Astrocyte (in vitro differentiated cells and primary cell): ENCODE measurements around the gene C1orf174. TPM values are rescaled to one million over a fixed set of nuclear protein-coding genes. Genes with fewer than 3 reads are reported as not detected.

ENCODE experiments used
- DNase-seq: peaks from one replicate; pipeline ENCODE4 v3.0.0-alpha.2; 2010; ENCODE audit warnings: low read depth
- FAIRE-seq: peaks from 2 replicates; lab custom pipeline; 2011; peaks lifted over from hg19 to GRCh38; lab: Jason Lieb, UNC
- H2AFZ ChIP-seq: 2 replicates; pipeline ENCODE4 v1.6.0; 2012; ENCODE audit warnings: low read depth, low read length, inconsistent platforms
- H3K27ac ChIP-seq: 2 replicates; pipeline ENCODE4 v1.5.1; 2011; ENCODE audit warnings: low read depth, low read length, inconsistent platforms
- H3K27me3 ChIP-seq: 2 replicates; pipeline ENCODE4 v1.6.0; 2011; ENCODE audit warnings: low read length, inconsistent platforms; ENCODE audit not compliant: insufficient read depth
- H3K36me3 ChIP-seq: 2 replicates; pipeline ENCODE4 v1.5.1; 2011; ENCODE audit warnings: low read length, inconsistent platforms; ENCODE audit not compliant: insufficient read depth
- H3K4me1 ChIP-seq: 2 replicates; pipeline ENCODE4 v1.5.1; 2011; ENCODE audit warnings: low read length, inconsistent platforms; ENCODE audit not compliant: insufficient read depth
- H3K4me2 ChIP-seq: 2 replicates; pipeline ENCODE4 v1.6.0; 2012; ENCODE audit warnings: low read length, inconsistent platforms
- H3K4me3 ChIP-seq: 2 replicates; pipeline ENCODE4 v1.5.1; 2011; ENCODE audit warnings: low read depth, mild to moderate bottlenecking, low read length, inconsistent platforms; ENCODE audit not compliant: insufficient read depth
- H3K79me2 ChIP-seq: 2 replicates; pipeline ENCODE4 v1.6.0; 2012; ENCODE audit warnings: mild to moderate bottlenecking, low read length, inconsistent platforms; ENCODE audit not compliant: insufficient read depth
- H3K9ac ChIP-seq: 2 replicates; pipeline ENCODE4 v1.6.0; 2012; ENCODE audit warnings: mild to moderate bottlenecking, low read length, inconsistent platforms
- H3K9me3 ChIP-seq: 2 replicates; pipeline ENCODE4 v1.5.1; 2012; ENCODE audit warnings: low read depth, mild to moderate bottlenecking, low read length, inconsistent platforms; ENCODE audit not compliant: insufficient read depth
- H4K20me1 ChIP-seq: 2 replicates; pipeline ENCODE4 v1.6.0; 2012; ENCODE audit warnings: low read length, inconsistent platforms; ENCODE audit not compliant: insufficient read depth
- H3K27ac Mint-ChIP-seq: one replicate; pipeline ENCODE4 v1.8.0; 2021; ENCODE audit warnings: mild to moderate bottlenecking, mixed read lengths; ENCODE audit not compliant: unreplicated experiment
- H3K27me3 Mint-ChIP-seq: one replicate; pipeline ENCODE4 v1.8.0; 2021; ENCODE audit warnings: low read depth, mixed read lengths; ENCODE audit not compliant: unreplicated experiment
- H3K36me3 Mint-ChIP-seq: one replicate; pipeline ENCODE4 v1.8.0; 2021; ENCODE audit warnings: low read depth, mixed read lengths; ENCODE audit not compliant: unreplicated experiment
- H3K4me1 Mint-ChIP-seq: one replicate; pipeline ENCODE4 v1.8.0; 2021; ENCODE audit warnings: low read depth, mixed read lengths; ENCODE audit not compliant: unreplicated experiment
- H3K4me3 Mint-ChIP-seq: one replicate; pipeline ENCODE4 v1.8.0; 2021; ENCODE audit warnings: mild to moderate bottlenecking, moderate library complexity, mixed read lengths; ENCODE audit not compliant: unreplicated experiment
- H3K9me3 Mint-ChIP-seq: one replicate; pipeline ENCODE4 v1.8.0; 2021; ENCODE audit warnings: mild to moderate bottlenecking, mixed read lengths; ENCODE audit not compliant: unreplicated experiment
- EZH2 ChIP-seq: IDR thresholded peaks from 2 replicates; pipeline ENCODE4 v1.6.1; 2012; ENCODE audit warnings: mild to moderate bottlenecking, low read length, inconsistent platforms; ENCODE audit not compliant: insufficient read depth
- total RNA-seq: library from RNA; stranded (reverse); gene quantifications from 2 replicates; pipeline ENCODE4 v1.2.1, GENCODE V29; 2021
- TF ChIP-seq, protein P1 (sequence below): IDR thresholded peaks from 2 replicates; pipeline ENCODE4 v1.5.1; 2011; ENCODE audit warnings: low read depth, mild to moderate bottlenecking, inconsistent platforms, low read length, moderate library complexity; ENCODE audit not compliant: insufficient read depth

C1orf174 gene
- total RNA-seq, 1 donor from 2014 or later = 26.1 TPM

DNA sequence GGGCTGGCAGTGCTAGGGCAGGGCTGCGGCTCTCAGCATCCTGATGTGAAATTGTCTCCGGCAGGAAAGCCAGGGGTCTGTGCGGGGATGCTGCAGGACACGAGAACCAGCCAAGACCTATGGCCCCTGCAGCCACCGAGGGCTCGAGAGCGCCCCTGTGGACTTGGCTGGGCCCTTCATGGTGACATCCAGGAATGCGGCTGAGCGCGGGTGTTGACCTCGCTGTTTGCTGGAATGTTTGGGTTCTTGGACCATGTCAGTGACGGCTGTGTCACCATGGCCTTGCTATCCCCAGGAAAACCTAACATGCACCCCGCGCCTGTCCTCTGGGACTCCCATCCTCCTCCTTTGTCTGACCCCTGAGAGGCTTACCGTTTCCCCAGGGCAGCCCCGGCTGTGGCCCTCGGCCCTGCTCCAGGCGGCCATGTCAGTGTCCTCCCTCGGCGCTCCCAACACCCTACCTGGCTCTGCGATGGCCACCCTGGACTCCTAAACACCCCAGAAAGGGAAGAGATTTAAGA is 14.3 kb upstream of the C1orf174 start:
- Histone ChIP-seq H3K27me3 (peaks cover 4% of the 10 kb centered on the region), H3K4me2 (no peak overlapping the region), H4K20me1 (no peaks in the 10 kb centered on the region), H3K4me3 (no peak overlapping the region), H3K4me1 (no peaks in the 10 kb centered on the region), H2AFZ (no peak overlapping the region), H3K36me3 (no peaks in the 10 kb centered on the region), H3K9ac (no peak overlapping the region), H3K27ac (no peak overlapping the region), H3K79me2 (no peaks in the 10 kb centered on the region), H3K9me3 (no peaks in the 10 kb centered on the region)
- no peak overlapping the region for H3K4me3 Mint-ChIP-seq
- TF ChIP-seq, protein P1, sequence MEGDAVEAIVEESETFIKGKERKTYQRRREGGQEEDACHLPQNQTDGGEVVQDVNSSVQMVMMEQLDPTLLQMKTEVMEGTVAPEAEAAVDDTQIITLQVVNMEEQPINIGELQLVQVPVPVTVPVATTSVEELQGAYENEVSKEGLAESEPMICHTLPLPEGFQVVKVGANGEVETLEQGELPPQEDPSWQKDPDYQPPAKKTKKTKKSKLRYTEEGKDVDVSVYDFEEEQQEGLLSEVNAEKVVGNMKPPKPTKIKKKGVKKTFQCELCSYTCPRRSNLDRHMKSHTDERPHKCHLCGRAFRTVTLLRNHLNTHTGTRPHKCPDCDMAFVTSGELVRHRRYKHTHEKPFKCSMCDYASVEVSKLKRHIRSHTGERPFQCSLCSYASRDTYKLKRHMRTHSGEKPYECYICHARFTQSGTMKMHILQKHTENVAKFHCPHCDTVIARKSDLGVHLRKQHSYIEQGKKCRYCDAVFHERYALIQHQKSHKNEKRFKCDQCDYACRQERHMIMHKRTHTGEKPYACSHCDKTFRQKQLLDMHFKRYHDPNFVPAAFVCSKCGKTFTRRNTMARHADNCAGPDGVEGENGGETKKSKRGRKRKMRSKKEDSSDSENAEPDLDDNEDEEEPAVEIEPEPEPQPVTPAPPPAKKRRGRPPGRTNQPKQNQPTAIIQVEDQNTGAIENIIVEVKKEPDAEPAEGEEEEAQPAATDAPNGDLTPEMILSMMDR = no peak
- TF ChIP-seq EZH2 = no peak
- H3K27ac Mint-ChIP-seq = no peak overlapping the region
- H3K9me3 Mint-ChIP-seq = no peaks in the 10 kb centered on the region
- H3K4me1 Mint-ChIP-seq = no peaks in the 10 kb centered on the region
- FAIRE-seq (no peak), DNase-seq (no peak)
- no peaks in the 10 kb centered on the region for H3K36me3 Mint-ChIP-seq
- H3K27me3 Mint-ChIP-seq = peaks cover 28% of the 10 kb centered on the region

DNA sequence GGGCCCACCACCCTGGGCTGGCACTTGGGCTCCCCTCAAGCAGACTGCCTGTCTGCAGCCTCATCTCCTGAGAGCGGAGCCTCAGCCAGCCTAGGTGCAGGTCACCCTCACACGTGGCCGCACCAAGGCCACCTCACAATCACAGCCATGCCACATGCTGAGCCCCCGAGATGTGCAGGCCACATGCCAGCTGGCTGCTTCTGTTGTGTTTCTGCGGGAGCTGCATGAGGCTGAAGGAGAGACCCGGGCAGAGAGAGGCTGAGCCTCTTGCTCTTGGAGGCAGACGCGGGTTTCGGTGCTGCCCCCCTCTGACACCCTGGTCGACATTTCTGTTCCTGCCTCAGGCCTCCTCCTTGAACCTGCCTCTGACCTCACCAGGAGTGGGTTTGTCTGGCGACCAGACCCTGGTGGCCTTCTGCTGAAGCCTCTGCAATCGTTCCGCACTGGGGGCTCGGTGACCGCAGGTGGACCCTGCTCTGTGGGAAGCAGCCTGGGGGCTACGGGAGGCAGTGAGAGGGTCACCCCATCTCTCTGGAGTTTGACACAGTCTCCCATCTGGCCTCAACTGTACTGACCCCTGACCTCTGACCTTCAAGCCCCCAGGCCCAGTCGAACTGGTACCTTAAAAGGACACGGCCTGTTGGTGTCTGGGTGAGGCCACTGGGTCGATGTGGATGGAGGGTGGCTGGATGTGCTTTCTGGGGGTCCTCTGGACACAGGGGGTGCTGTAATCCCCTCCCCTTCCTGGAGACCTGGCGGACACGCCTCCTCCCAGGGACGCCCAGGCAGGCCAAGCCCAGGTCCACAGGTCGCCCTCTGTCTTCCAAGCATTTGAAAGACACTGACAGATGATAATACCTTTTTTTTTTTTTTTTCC is 13.0 kb upstream of the C1orf174 start:
- TF ChIP-seq EZH2 = no peak
- TF ChIP-seq, protein P1 = no peak
- FAIRE-seq = no peak
- Mint-ChIP-seq H3K9me3 (no peaks in the 10 kb centered on the region), H3K27ac (no peak overlapping the region), H3K4me3 (no peak overlapping the region), H3K36me3 (no peaks in the 10 kb centered on the region), H3K4me1 (no peaks in the 10 kb centered on the region), H3K27me3 (peaks cover 25% of the 10 kb centered on the region)
- Histone ChIP-seq H3K27me3 (peaks cover 4% of the 10 kb centered on the region), H3K4me3 (no peak overlapping the region), H3K9me3 (no peaks in the 10 kb centered on the region), H4K20me1 (no peaks in the 10 kb centered on the region), H3K4me2 (no peak overlapping the region), H3K27ac (no peak overlapping the region), H3K4me1 (no peaks in the 10 kb centered on the region), H3K79me2 (no peaks in the 10 kb centered on the region), H3K36me3 (no peaks in the 10 kb centered on the region), H2AFZ (no peak overlapping the region), H3K9ac (no peak overlapping the region)
- DNase-seq = no peak
